GF-D8 (cell line): ENCODE measurements around the gene ZBTB38.

Source experiments
- DNase-seq: peaks from one replicate; lab custom pipeline; 2025; lab: John Stamatoyannopoulos, UW

Gene ZBTB38, protein sequence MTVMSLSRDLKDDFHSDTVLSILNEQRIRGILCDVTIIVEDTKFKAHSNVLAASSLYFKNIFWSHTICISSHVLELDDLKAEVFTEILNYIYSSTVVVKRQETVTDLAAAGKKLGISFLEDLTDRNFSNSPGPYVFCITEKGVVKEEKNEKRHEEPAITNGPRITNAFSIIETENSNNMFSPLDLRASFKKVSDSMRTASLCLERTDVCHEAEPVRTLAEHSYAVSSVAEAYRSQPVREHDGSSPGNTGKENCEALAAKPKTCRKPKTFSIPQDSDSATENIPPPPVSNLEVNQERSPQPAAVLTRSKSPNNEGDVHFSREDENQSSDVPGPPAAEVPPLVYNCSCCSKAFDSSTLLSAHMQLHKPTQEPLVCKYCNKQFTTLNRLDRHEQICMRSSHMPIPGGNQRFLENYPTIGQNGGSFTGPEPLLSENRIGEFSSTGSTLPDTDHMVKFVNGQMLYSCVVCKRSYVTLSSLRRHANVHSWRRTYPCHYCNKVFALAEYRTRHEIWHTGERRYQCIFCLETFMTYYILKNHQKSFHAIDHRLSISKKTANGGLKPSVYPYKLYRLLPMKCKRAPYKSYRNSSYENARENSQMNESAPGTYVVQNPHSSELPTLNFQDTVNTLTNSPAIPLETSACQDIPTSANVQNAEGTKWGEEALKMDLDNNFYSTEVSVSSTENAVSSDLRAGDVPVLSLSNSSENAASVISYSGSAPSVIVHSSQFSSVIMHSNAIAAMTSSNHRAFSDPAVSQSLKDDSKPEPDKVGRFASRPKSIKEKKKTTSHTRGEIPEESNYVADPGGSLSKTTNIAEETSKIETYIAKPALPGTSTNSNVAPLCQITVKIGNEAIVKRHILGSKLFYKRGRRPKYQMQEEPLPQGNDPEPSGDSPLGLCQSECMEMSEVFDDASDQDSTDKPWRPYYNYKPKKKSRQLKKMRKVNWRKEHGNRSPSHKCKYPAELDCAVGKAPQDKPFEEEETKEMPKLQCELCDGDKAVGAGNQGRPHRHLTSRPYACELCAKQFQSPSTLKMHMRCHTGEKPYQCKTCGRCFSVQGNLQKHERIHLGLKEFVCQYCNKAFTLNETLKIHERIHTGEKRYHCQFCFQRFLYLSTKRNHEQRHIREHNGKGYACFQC (N-terminal part only)

DNA sequence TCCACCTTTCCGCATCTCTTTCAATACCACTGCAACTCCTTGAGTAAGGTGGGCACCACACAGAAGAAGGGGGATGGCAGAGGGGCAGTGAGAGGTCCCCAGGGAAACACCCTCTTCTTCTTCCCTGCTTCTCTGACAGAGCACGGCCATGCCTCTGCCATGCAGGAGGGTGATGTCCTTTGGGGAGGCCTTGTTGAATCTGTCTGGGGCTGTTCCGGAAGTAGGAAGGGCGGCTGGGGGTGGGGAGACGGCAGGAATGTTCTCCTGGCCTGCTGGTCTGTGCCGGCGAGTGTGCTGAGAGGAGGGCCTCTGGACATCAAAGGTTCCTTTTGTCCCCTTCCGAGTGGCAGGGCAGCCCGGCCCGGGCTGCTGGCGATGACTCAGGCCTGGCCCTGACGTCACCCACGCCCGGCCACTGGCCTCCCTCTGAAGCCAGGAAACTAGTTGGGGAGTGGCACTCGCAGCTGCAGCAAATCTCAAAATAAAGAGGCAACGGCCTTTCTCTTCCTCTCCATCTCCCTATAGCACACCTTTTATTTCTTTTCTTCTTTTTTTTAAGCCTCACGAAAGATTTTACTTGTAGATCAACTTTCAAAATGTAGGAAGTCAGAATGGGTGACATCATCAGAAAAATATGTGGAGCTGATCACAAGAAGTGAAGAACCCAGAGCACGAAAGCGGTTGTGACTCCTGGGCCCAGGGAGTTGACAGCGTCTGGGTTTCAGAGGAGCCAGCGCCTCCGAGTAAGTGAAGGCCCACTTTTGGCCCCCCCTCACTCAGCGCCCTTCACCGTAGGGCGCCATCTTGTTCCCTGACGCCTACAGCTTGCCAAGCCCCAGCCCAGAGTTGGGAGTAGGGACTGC is at the start of gene ZBTB38:
ZBTB38 (plus strand) TSS at position 443 of the 863 bp plus-strand sequence. CDS start 73,885 bp downstream, outside the sequence.
- no peak for DNase-seq

DNA sequence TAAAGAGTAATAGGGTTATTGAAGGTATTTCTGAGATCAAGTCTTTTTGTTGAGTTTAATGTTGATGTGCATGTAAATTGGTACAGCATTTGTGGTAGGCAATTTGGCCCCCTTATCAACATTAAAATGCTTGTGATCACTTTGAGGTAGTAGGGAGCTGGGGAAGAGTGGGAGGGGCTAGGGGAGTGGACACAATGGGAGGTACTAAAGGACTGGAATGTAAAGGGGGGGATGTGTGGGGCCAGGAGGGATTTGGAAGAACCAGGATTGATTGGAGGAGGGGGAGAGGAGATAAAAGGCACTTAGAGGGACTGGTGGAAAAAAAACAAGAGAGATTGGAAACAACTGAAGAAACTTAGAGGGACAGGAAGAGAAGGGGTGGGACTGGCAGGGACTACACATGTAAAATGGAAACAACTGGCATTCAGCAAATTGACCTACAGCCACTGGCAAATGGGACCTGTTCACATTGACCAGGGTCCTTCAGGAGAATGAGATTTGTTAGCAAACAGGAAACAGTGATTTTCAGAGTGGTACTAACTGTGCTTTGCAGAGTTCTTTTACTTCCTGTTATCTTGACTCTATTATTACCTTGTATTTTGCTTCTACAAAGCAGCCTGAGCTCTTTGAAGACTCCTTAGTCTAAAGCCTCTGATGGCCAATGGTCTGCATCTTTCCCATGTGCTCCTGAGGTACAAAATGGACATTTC is 47.8 kb upstream of the ZBTB38 start:
- no peak for DNase-seq

DNA sequence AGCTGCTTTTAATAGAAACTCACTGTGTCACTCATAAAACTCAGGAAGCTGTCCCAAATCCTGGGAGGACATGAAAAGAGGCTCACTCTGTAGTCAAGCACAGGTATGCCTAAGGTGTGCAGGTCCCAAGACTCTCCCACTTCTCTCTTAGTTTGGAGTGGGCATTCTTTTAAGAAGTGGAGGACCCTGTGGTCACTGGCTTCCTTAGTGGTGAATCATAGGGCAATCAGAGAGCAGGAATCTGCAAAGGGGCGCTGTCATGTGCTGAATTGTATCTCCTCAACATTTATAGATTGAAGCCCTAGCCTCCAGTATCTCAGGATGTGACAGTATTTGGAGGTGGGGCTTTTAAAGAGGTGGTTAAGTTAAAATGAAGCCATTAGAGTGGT is 47.2 kb upstream of the ZBTB38 start:
- DNase-seq = no peak

DNA sequence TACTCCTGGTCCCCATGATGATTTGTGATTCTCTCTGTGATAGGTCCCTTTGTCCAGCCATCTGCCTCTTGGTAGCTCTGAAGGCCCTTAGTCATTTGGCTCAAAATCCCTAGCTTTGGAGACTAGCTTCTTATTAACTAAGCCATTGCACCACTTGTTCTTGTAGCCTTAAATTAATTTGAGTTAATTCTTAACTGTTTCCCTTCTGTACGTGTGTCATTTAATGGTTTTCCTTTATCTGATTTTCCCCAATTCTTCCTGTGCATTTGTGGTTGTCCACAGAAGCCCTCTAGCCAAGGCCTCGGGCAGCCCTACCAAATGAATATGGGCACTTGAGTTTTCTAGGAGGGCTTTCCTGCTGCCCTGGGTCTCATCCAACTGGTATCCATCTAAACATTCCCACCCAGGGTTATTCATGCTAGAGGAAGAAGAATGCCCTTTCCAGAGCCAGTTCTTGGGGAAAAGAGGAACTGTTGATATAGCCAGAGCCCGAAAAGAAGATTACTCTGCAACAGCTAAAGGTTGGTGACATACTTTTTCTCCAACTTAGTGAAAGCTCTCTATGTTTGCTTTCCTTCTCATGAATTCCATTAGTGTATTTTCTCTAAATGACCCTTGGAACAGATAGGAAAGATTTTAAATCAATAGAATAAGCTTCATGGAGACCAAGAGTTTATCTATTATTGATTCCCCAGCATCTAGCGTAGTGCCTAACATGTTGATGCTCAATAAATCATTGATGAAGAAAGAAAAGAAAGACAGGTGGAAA is 44.2 kb upstream of the ZBTB38 start:
- no peak for DNase-seq

DNA sequence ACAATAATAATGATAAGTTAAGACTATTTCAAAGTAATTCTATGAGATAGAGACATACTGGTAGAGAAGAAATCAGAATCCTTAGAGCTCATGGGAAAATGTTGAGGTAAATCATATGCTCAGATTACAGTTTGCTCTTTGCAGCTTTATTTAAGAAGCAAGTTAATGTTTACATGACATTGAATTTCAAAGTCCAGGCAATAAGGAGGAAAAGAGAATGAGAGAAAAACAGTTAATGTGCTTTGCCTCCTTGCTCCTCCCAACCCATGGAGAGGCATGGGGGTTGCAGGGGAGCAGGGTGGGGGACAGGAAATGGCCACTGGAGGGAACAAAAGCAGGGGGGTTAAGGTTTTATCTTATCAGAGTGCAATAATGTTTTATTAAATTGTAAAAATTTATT is 42.2 kb upstream of the ZBTB38 start:
- DNase-seq = no peak

DNA sequence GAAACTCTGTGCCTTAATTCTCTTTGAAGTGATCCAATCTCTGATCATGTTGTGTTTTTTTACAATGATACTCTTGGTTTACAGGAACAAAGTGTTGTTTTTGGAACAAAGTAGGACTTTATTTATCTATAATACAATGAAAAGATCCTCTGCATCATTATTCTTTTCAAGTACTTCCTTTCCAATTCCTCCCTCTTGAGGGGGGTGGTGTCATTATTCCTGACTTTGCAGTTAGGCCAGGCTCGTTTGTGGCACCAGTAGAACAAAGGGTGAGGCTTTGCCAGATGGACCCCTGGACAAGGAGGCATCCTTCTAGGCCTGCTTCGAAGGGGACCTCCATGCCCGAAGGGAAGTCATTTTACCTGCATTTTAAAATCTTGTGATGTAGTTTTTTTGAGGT is 41.7 kb upstream of the ZBTB38 start:
- DNase-seq = no peak

DNA sequence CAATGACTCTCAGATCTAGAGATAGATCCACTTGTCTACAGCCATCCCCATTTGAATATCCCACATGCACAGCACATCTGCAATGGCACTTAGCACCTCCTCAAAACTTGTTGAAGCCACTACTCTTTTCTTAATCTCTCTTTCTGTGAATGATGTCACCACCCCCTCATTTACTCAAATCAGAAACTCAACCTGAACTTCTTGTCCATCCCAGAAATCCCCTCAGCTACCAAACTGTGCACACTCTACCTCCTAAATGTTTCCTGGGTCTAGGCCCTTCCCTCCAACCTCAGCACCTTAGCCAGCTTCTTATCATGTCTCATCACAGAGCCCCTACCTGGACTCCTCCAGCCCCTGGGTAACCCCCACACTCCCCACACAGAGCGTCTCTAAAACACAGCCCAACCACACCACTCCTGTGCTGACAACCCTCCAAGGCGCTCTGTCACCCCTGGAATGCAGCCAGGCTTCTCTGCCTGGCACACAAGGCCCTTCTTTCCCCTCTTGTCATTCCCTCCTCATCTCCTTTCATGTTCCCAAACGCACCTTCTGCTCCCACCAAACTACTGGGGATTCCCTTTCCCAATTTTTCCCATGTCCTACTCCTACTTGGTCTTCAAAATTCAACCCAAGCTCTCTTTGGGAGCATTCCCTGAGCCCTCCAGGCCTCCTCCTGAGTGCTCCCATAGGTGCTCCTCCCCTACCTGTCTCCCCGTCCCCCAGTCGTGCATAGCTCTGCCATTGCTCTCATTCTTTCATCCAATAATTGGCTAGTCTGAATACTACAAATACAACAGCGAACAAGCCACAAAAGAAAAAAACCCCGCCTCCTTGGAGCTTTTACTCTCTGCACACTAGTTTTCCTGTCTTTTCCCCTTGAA is 39.8 kb upstream of the ZBTB38 start:
- DNase-seq = no peak

DNA sequence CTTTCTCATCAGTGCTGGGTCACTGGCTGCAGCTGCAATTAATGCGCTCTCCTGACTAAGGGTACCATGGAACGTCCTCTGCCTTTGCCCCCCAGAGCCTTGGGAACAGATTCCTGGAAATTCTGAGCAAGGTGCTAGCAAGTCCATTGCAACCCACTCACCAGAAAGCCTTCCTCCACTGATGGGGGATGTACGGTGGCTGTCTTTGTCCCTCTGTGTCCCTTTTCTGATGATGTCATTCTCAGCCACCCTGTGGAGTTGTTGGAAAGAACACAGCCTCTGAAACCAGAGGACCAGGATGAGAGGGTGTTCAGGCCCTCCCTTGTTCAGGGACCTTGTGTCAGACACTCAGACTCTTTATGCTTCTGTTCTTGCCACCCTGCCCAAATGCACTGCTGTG is 38.1 kb upstream of the ZBTB38 start:
- no peak for DNase-seq

DNA sequence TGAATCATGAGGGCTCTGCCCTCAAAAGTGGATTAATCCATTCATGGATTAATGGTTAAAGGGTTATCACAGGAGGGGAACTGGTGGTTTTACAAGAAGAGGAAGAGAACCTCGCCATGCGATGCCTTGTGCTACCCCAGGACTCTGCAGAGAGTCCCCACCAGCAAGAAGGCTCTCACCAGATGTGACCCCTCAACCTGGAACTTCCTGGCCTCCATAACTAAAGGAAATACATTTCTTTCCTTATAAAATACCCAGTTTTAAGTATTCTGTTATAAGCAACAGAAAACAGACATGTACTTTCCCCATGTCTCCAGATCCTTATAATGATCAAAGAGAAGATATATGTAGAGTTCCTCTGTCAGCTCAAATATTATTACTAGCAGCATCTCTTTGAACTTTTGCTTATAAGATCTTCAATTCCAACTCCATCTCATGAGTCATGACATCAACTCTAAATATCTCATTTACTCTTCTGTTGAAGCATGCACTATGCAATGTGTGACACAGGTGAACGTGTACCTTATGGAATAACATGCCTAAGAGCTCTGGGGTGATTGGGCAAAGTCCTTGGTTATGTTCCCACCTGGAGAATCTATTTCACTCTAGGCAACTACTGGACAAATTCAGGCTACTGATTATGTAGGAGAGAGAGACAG is 37.5 kb upstream of the ZBTB38 start:
- no peak for DNase-seq

DNA sequence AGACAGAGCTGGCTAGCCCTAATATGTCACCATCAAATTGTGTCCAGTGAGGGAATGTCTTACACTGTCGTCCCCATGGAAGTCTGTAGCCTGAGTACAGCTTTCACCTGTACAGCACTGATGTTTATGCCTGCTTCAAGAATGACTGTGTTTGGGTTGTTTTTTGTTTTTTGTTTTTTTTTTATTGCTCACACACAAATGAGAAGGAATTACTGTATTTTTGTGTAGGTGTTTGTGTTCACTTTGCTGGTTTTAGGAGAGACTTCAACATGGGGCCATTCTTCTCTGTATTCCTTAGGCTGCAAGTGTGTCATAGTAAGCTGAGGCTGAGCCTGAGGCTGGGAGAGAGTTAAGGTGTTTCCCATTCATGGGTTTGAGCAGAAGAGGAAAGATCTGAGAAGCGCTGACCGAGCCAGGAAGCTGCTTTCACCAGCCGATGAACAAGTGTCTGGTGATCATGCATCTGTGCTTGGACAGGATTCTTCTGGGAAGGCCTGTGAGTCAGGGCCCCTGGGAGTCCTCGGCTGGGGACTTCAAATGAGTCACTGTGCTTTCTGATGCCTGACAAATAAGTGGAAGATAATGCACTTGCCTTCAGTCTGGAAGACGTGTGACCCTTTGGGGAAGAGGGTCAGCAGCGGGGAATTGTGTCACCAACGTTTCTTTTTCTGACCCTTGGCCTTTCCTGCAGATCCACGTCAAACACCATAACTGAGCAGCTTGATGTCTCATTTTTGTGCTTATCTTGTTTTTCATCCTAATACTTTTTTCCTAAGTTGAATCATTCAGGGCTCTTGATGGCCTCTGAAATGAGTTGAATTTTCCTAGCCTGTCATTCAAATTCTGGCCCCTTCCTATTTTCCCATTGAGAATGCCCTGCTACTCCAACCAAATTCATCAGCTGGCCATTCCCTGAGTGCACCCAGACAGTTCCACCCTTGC is 36.7 kb upstream of the ZBTB38 start:
- no peak for DNase-seq

DNA sequence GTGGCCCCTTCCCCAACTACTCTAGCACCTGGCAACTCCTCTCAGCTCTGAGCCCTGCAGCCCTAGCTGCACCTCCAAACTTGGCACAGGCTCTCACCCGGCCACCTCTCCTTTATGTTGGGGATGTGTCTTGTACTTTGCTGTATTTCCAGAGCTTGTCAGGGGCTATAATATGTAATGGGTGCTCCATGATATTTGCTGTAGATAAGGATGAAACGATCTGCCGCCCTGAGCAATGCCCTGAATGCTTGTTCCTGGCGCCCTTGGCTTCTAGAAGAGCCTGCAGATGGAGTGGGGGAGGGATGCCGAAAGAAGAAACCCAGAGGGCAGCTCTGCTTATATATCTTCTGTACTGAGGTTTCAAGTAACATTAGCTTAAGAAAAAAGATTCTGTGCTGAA is 35.9 kb upstream of the ZBTB38 start:
- no peak for DNase-seq

DNA sequence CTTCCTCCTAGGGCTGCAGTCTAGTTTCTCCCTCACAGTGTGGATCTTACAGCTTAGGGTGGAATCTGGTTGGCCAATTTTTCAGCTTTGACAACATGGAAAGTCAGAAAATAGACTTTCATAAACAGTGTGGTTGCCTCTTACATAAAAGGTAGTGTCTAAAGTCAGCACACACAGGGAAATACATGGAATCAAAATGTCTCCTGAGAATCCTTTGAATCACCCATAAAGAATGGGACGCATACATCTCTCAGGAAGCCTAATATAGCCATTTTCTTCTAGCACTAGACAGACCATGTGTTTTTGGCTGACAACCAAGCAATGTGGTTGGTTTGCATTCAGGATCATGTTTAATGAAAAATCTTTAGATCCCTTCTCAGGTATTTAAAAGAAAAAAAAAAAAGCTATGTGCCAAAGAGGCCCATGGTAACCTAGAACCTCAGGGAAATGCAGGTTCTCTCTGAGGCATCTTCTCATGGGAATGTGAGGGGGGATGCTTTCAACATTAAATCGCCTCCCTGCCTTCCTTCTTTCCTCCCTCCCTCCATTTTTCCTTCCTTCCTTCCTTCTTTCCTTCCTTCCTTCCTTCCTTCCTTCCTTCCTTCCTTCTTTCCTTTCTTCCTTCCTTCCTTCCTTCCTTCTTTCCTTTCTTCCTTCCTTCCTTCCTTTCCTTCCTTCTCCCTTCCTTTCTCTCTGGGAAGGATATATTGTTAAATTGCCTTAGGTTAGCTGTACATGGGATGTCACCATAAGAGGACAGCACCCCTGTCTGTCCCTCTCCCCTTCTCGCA is 34.3 kb upstream of the ZBTB38 start:
- DNase-seq = no peak

DNA sequence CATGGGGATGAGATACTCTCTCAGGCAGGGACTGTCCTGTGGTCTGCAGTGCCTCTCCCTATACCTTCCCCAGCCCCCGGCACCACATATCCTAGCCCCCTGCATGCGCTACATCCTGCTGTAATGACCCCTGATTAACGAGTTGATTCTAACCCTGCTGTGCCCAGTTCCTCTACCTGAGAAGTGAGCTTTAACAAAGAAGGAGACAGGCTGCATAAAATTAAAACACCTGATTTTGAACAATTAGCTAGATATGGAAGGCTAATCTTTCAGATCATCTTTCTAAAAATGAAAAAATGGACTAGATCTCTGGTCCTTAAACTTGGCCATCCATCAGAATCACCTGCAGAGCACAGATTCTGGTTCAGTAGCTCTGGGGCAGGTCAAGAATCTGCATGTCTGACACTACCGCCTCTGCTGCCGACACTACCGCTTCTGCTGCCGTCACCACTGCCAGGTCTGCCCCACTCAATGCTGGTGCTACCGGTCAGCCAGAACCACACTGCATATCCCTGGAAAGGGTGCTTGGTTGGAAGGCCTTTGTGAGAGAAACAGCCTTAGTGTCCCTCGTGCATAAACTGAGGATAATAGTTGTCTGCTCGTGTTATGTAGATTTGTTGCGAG is 33.6 kb upstream of the ZBTB38 start:
- DNase-seq = no peak

DNA sequence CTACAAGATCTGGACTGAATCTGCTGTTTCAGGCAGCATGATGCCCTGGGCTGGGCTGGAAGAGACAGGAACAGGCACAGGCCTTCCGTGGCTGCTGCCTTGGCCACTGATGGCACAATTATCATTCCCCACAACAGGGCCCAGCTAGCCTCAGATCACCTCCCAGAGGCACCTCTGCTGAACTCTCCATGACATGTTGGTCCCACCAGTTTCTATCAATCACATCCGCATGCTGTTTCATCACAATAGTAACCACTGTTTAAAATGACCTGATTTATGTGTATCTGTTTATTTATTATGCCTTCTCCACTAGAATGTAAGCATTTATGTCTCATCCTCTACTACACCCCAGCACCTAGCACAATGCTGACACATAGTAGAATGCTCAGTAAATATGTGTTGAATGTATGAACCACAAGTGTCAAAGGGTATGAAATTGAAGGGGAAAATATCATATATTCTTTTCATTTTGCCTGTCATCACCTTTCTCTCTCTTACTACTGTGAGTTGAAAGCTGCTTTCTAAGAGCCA is 32.7 kb upstream of the ZBTB38 start:
- DNase-seq = no peak

DNA sequence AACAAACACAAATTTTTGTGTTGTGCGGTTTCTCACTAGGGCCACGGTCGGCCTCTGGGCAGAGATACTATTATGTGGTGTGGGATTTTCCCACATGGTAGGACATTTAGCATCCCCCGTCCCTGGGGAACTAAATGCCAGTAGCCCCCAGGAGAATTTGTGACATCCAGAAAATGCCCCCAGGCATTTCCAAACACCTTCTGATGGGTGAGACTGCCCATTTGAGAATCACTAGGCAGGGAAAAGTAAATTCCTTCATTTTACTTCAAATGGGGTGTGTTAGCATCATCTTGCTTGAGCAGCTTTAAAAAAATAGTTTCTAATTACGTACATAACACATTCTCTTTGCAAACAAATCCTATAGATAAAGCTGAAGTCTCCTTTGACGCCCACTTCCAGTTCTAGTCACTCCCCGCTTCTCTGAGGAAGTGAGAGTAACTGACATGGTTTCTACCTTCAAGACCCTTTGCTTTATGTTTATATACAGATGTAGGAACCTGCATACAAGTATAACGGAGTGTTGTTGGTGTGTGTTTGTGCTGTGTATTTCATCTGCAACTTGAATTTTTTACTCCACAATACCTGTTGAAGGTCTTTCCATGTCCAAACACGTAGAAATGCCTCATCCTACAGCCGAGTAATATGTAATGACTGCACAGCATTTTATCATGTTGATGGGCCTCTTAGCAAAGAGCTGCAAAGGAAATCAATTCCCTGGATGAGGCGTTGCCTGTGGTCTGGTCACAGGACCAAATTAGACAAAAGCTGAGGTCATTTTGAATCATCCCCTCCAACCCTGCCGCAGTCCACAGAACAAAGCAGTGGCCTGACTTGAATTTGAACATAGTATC is 31.4 kb upstream of the ZBTB38 start:
- DNase-seq = no peak
